SK-N-SH (cell line): Measurements from ENCODE around the gene PPIL1. TPM values are rescaled to one million over a fixed set of nuclear protein-coding genes. Genes with fewer than 3 reads are reported as not detected.

Experiments
- CTCF ChIA-PET: fragments of 300-600, 350-600 bp; formaldehyde crosslinking; extraction: SDS; loops from one replicate; lab custom pipeline; 2021; lab: Yijun Ruan, JAX
- POLR2A ChIA-PET: fragments of 350-600 bp; sonication (Branson Sonifier 250); formaldehyde crosslinking; extraction: SDS; loops from one replicate; lab custom pipeline; 2020; ENCODE audit warnings: antibody characterized with exemption, inconsistent platforms; lab: Yijun Ruan, JAX
- DNase-seq: peaks from one replicate; pipeline ENCODE4 v3.0.0; 2012
- H2AFZ ChIP-seq: fragments of 200-600 bp; sonication (generic); 2 replicates; pipeline ENCODE4 v1.8.1; 2016; ENCODE audit warnings: antibody characterized with exemption, mild to moderate bottlenecking, low read depth
- H3F3A ChIP-seq: fragments of 200-600 bp; sonication (generic); replicated peaks from 2 replicates; pipeline ENCODE3; 2016; ENCODE audit warnings: antibody characterized with exemption, mild to moderate bottlenecking; ENCODE audit not compliant: insufficient read depth
- H3K27ac ChIP-seq, 2 experiments: fragments of 200-500 bp in 1 of 2; fragments of 200-600 bp in 1 of 2; sonication (Bioruptor generic) in 1 of 2; sonication (generic), shearing (Covaris generic) in 1 of 2; 2 replicates each; pipeline versions ENCODE4 v1.5.1 to v1.6.1; 2014 to 2016; ENCODE audit warnings: low read depth in 2 of 2, inconsistent platforms in 1 of 2, low read length in 1 of 2, mild to moderate bottlenecking in 1 of 2, mixed read lengths in 1 of 2
- H3K27me3 ChIP-seq: fragments of 200-600 bp; sonication (generic), shearing (Covaris generic); 2 replicates; pipeline ENCODE4 v1.6.1; 2016; ENCODE audit warnings: mixed run types; ENCODE audit not compliant: insufficient read depth
- H3K36me3 ChIP-seq, 2 experiments: fragments of 200-500 bp in 1 of 2; fragments of 200-600 bp in 1 of 2; sonication (Bioruptor generic) in 1 of 2; sonication (generic) in 1 of 2; replicated peaks in 1 of 2; 2 replicates each; pipeline versions ENCODE3 to v1.5.1; 2014 to 2016; ENCODE audit warnings: low read length in 1 of 2, mild to moderate bottlenecking in 1 of 2; ENCODE audit not compliant: insufficient read depth in 2 of 2, control insufficient read depth in 1 of 2
- H3K4me1 ChIP-seq, 2 experiments: fragments of 200-500 bp in 1 of 2; fragments of 200-600 bp in 1 of 2; sonication (Bioruptor generic) in 1 of 2; sonication (generic), shearing (Covaris generic) in 1 of 2; 2 replicates each; pipeline versions ENCODE4 v1.5.1 to v1.6.1; 2014 to 2016; ENCODE audit warnings: low read depth in 1 of 2, low read length in 1 of 2, mixed run types in 1 of 2; ENCODE audit not compliant: insufficient read depth in 2 of 2, control insufficient read depth in 1 of 2
- H3K4me2 ChIP-seq: fragments of 200-600 bp; sonication (generic), shearing (Covaris generic); 2 replicates; pipeline ENCODE4 v1.6.1; 2017; ENCODE audit warnings: mixed run types
- H3K4me3 ChIP-seq, 2 experiments: fragments of 200-500 bp in 1 of 2; fragments of 200-600 bp in 1 of 2; sonication (Bioruptor generic) in 1 of 2; sonication (generic), shearing (Covaris generic) in 1 of 2; 2 replicates each; pipeline versions ENCODE4 v1.5.1 to v1.8.1; 2014 to 2016; ENCODE audit warnings: low read depth in 2 of 2, inconsistent platforms in 1 of 2, low read length in 1 of 2, mild to moderate bottlenecking in 1 of 2, mixed read lengths in 1 of 2, moderate library complexity in 1 of 2
- H3K79me2 ChIP-seq: fragments of 200-600 bp; sonication (generic); 2 replicates; pipeline ENCODE4 v1.8.1; 2017; ENCODE audit warnings: mild to moderate bottlenecking; ENCODE audit not compliant: insufficient read depth
- H3K9ac ChIP-seq: fragments of 200-600 bp; sonication (generic); 2 replicates; pipeline ENCODE4 v1.6.1; 2017; ENCODE audit warnings: mixed run types
- H3K9me2 ChIP-seq: fragments of 200-600 bp; sonication (generic); 2 replicates; pipeline ENCODE4 v1.6.1; 2017; ENCODE audit warnings: mixed run types
- H3K9me3 ChIP-seq: fragments of 200-600 bp; sonication (generic); 2 replicates; pipeline ENCODE4 v1.6.1; 2017; ENCODE audit warnings: mixed run types, mild to moderate bottlenecking, moderate library complexity
- H4K20me1 ChIP-seq: fragments of 200-600 bp; sonication (generic); 2 replicates; pipeline ENCODE4 v1.6.1; 2017; ENCODE audit warnings: mild to moderate bottlenecking, mixed run types; ENCODE audit not compliant: insufficient read depth
- FOXJ3 ChIP-seq: sonication (generic); formaldehyde crosslinking; IDR thresholded peaks from 2 replicates; pipeline ENCODE4 v1.5.1; 2020; ENCODE audit warnings: mild to moderate bottlenecking, missing genetic modification reagents
- JUND ChIP-seq: IDR thresholded peaks from 2 replicates; pipeline ENCODE4 v1.4.0; 2012
- MXI1 ChIP-seq: IDR thresholded peaks from 2 replicates; pipeline ENCODE4 v1.6.1; 2012; ENCODE audit warnings: mild to moderate bottlenecking, low read depth, low read length, improper control_type of control experiment
- PBX3 ChIP-seq: IDR thresholded peaks from 2 replicates; pipeline ENCODE4; 2012
- RAD21 ChIP-seq: IDR thresholded peaks from 2 replicates; pipeline ENCODE4 v1.6.1; 2012; ENCODE audit warnings: mild to moderate bottlenecking, low read length
- RCOR1 ChIP-seq: fragments of 150-350 bp; IDR thresholded peaks from 2 replicates; pipeline ENCODE4 v1.6.1; 2017; ENCODE audit warnings: antibody characterized with exemption, low read length
- RXRA ChIP-seq: IDR thresholded peaks from 2 replicates; pipeline ENCODE4 v1.4.0; 2012; ENCODE audit warnings: low read depth, mild to moderate bottlenecking, borderline replicate concordance
- SIN3A ChIP-seq: IDR thresholded peaks from 2 replicates; pipeline ENCODE4 v1.6.1; 2012; ENCODE audit warnings: low read depth, mild to moderate bottlenecking, low read length, moderate library complexity, borderline replicate concordance
- SMC3 ChIP-seq: IDR thresholded peaks from 2 replicates; pipeline ENCODE4 v1.6.1; 2012; ENCODE audit warnings: low read depth, low read length, improper control_type of control experiment
- TEAD4 ChIP-seq: IDR thresholded peaks from 2 replicates; pipeline ENCODE4 v1.4.0; 2012; ENCODE audit warnings: mild to moderate bottlenecking, borderline replicate concordance; ENCODE audit not compliant: insufficient read depth
- YY1 ChIP-seq: IDR thresholded peaks from 2 replicates; pipeline ENCODE4 v1.4.0; 2012; ENCODE audit warnings: low read depth, mild to moderate bottlenecking
- WGBS: methylation state at CpG from one replicate; pipeline ENCODE4 v1.1.6; 2017; ENCODE audit warnings: low lambda C conversion rate; 5-methylcytosine and 5-hydroxymethylcytosine counted together
- polyA plus RNA-seq, 3 experiments: library from polyadenylated mRNA; depleted of rRNA; stranded (reverse); fragments of >200 nt; gene quantifications; 2 replicates each; pipeline ENCODE4 v1.2.3, GENCODE V29; 2012
- TF ChIP-seq, protein P1 (sequence below): IDR thresholded peaks from 2 replicates; pipeline ENCODE4 v1.4.0; 2012; ENCODE audit warnings: low read depth, borderline replicate concordance
- TF ChIP-seq, protein P2 (sequence below): fragments of 150-350 bp; IDR thresholded peaks from 2 replicates; pipeline ENCODE4 v1.6.1; 2016; ENCODE audit warnings: mild to moderate bottlenecking, low read depth, low read length

The PPIL1 gene
- polyA plus RNA-seq, 1 of the 3 experiments (the other 2 are of a cell fraction), result 36.6 TPM

- TF ChIP-seq YY1 (no peak), RCOR1 (no peak), SMC3 (no peak)
- TF ChIP-seq, protein P1, sequence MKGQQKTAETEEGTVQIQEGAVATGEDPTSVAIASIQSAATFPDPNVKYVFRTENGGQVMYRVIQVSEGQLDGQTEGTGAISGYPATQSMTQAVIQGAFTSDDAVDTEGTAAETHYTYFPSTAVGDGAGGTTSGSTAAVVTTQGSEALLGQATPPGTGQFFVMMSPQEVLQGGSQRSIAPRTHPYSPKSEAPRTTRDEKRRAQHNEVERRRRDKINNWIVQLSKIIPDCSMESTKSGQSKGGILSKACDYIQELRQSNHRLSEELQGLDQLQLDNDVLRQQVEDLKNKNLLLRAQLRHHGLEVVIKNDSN, result no peak
- TF ChIP-seq, protein P2, sequence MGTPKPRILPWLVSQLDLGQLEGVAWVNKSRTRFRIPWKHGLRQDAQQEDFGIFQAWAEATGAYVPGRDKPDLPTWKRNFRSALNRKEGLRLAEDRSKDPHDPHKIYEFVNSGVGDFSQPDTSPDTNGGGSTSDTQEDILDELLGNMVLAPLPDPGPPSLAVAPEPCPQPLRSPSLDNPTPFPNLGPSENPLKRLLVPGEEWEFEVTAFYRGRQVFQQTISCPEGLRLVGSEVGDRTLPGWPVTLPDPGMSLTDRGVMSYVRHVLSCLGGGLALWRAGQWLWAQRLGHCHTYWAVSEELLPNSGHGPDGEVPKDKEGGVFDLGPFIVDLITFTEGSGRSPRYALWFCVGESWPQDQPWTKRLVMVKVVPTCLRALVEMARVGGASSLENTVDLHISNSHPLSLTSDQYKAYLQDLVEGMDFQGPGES, result no peak
- TF ChIP-seq, all 33 proteins: peak for 0
Observed at GRCh38 chr6:36916126-36916525, 41.5 kb upstream of the PPIL1 start (continued).

DNA sequence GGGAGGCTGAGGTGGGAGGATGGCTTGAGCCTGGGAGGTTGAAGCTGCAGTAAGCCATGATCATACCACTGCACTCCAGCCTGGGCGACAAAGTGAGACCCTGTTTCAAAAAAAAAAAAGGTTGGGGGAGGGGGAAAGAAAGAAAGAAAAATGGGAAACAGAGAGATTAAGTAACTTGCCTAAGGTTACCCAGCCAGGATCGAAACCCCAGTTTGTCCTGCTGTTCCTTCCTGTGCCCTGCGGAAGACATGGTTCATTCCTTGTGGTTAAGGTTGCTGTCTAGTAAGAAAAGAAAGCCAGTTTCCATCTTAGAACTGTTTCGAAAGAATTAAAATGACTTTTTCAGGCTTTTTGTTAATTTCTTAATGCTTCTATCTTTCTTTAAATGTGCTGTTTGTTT lies 41.0 kb upstream of the PPIL1 start:
- H3K9me2 ChIP-seq, result no peaks in the 10 kb centered on the region
- ChIA-PET CTCF (interaction anchor here (0.7 to 2.5 kb wide), 3 partner anchors 30 to 149 kb away, joined by 3 to 8 read pairs (median 4); partner anchors contain the start of gene C6orf89), POLR2A (no interaction called here)
- H3K4me2 ChIP-seq, result no peak overlapping the region
- no peaks in the 10 kb centered on the region for H3K9me3 ChIP-seq
- H3K79me2 ChIP-seq, result no peaks in the 10 kb centered on the region
- peaks cover 0 to 25% of the 10 kb centered on the region in 2 experiments; a peak in 2 of 4 replicates for H3K4me1 ChIP-seq
- TF ChIP-seq RXRA, result no peak
- no peak for TF ChIP-seq TEAD4
- TF ChIP-seq PBX3, result no peak
- no peak for TF ChIP-seq FOXJ3 (CRISPR knock-in tag)
- TF ChIP-seq MXI1, result no peak
- no peak for TF ChIP-seq SIN3A
- TF ChIP-seq, protein P2, result no peak
- TF ChIP-seq, protein P1, result no peak
- TF ChIP-seq RAD21, result no peak
- no peak for TF ChIP-seq JUND
- no peak for DNase-seq
- H3K27me3 ChIP-seq, result no peaks in the 10 kb centered on the region
- no peak overlapping the region for H2AFZ ChIP-seq
- H3K36me3 ChIP-seq, result peaks cover 28 to 47% of the 10 kb centered on the region in 2 experiments
- H3K27ac ChIP-seq, result no peak overlapping the region
- 98% methylated on average over 4 of the region's 4 CpGs for WGBS
- H3K9ac ChIP-seq, result no peak overlapping the region
- peaks cover 20% of the 10 kb centered on the region for H3F3A ChIP-seq
- H3K4me3 ChIP-seq, result no peak overlapping the region
- H4K20me1 ChIP-seq, result peaks cover 18% of the 10 kb centered on the region
